NCI-H345 treated with DMSO at 0.1 percent for 48 hours (cell line): ENCODE data around the gene ALG14.

ENCODE experiments used
- DNase-seq: peaks from one replicate; lab custom pipeline; 2025; ENCODE audit not compliant: unreplicated experiment; lab: John Stamatoyannopoulos, UW

The ALG14 gene

DNA sequence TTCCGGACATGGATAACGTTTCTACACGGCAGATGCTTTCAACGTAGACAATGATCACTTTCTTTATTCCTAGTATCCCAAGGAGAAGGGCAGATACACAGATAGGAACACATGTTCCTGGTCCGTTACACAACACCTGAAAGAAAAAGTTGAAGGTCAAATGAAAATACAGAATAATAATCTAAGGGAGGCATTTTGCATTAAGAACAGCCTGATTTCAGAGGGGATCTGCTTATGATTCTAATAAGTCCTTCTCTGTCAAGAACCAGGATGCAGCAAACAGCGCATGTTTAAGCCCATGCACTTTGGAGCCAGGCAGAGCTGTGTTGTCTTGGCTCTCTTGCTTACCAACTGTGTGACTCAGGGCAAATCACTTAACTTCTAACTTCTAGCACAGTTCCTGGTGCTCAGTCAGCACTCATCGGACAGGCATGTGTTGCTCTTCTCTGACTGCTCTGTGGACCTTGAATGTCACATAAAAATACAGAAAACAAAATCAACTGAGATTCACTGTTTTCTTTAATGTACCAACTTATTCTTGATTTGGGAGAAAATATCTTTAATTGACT, 89.5 kb downstream of the ALG14 start:
- DNase-seq: no peak

- no peak for DNase-seq
Measured at GRCh38 chr1:94982398-94982797, 90.4 kb downstream of the ALG14 start.

DNA sequence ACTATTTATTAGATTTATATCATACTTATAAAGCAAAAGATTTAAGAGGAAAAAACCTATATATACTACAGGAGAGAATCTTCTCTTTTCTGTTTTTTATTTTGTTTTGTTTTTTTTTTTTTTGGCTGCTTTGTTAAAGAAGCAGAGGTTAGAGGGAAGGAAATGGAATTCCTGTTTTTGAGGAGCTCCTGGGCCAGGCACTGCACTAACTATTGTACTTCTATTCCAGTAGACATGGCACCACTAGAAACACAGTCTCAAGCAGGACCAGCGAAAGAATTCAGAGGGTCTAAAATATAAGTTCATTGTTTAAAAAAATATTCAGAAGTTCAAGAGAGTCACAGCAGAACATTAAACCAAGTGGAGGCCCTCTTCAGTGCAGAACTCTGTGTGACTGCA, 91.2 kb downstream of the ALG14 start:
- no peak for DNase-seq

DNA sequence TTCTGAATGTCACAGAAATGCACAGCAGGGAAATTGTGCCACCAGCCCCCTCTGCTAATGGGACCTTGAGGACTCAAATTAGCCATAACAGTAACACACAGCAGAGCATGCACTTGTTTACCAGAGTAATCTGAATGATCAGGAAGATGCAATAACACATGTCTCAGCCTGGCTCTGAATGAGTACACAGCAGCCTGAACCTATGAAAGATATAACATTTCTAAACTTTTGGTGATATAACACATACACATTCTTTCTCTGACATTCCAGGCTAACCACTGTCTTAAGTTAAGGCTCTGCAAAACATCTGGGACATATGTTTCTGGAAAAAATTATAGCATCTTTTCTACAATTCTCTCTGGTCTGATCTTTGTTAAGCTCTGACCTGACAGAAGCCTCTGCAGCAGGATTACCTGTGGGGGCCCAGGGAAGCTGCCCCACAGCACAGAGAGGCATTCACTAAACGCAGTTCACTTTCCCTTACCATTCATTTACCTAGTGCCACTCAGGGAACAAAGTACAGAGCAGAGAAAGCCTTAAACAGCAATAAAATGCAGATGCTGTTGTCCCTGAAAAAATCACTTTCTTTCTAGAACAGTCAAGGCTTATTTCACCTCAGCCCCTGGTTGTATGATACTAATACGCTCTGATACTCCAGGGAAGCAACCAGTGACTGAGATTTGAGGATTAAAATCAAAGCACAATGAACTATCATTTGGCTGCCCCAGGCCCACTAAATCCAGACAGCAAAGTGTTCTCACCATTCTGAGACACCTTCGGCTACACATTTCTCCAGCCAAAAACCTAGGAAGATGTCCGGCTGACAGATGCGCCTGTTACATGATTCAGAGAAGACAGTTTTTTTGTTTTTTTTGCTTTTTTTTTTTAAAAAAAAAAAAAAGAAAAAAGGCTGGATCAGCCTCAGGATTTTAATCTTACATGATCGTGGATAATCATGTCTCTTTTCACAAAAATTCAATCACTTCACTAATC, 91.9 kb downstream of the ALG14 start:
- DNase-seq: no peak

- DNase-seq: no peak
Measured at GRCh38 chr1:94979656-94980581, 92.8 kb downstream of the ALG14 start.

- no peak for DNase-seq
Measured at GRCh38 chr1:94979131-94979530, 93.6 kb downstream of the ALG14 start.

- no peak for DNase-seq
Measured at GRCh38 chr1:94978401-94978800, 94.3 kb downstream of the ALG14 start.

DNA sequence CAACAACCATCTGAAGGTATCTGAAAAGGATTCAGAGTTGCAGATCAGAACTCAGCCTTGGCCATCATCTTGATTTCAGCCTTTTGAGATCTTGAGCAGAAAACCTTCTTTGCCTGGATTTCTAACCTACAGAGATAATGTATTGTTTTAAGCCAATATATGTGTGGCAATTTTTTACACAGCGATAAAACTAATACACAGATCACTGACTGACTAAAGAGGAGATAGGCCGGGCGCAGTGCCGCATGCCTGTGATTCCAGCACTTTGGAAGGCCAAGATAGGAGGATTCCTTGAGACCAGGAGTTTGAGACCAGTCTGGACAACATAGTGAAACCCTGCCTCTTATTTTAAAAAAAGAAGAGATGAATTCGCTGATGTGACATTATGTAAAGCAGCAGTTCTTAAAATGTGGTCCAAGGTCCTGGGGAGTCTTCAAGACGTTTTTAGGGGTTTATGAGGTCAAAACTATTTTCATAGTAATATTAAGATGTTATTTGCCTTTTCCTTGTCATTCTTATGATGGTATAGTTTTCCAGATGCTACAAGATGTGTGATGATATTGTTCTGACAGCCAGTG, 95.7 kb downstream of the ALG14 start:
- DNase-seq: no peak

GRCh38 chr1:94974824-94975223, 97.9 kb downstream of the ALG14 start:
- no peak for DNase-seq

DNA sequence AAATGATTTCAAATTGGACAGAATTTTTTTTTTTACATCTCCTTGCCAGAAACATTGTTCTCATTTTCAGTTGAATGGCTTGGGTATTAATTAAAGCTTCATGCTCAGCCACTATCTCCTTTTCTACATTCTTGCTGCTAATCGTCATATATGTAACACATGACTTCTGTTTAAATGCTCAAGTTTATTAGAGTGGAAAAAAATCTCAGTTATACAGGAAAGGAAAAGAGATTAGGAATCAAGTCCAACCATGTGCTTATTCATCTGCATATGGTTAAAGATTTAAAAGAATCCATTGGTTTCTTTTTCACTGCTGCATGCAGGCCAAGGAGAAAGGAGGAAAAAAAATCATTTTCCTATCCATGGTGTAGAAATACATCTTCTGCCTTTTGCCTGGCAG, 98.5 kb downstream of the ALG14 start:
- DNase-seq: no peak

- no peak for DNase-seq
Measured at GRCh38 chr1:94973309-94973922, 99.3 kb downstream of the ALG14 start.

DNA sequence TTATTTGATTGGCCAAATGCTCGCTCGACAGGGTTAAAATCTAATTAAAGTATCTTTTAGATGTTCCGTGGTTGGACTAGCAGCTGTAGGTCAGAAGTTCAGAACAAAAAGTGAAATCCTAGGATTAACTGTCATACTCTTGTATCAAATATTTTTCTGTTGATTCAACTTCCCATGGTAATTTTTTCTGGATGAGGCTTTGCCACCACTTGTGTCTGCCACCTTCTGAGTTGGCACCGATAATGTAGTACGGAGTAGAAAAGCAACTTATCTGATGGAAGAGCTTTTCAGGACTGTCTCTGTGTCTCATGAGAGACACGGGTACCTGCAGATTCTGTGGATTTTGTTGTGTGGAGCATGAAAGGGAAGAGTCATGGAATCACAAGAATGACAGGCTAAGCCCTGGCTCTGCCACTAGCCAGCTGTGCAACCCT, 101.2 kb downstream of the ALG14 start:
- DNase-seq: no peak

DNA sequence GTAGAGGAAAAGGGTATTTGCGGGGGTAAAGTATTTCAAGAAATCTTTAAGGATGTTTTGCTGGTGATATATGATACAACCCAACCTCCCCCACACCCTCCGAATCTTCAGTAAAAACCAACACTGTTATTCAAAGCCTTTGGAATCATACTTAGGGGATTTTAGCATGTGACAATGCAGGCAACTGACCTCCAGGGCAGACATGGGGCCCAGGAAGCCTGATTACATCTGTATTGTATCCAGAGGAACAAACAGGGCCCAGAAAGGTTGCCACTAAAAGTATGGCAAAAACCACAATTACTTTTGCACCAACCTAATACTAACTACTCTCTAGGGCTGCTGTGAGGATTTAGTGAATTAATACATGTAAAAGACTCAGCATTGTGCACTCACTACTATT, 102.0 kb downstream of the ALG14 start:
- no peak for DNase-seq

DNA sequence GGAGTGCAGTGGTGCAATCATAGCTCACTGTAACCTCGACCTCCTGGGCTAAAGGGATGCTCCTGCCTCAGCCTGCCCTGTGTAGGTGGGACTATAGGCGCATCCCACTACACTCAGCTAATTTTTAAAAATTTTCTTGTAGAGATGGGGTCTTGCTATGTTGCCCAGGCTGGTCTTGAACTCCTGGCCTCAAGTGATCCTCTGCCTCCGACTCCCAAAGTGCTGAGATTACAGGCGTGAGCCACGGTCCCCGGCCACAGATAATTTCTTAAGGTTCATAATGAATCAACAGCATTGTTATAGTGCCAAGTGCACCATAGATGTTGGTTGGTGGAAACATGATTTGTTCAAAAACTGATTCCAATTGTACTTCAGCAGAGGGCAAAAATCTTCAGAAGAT, 103.6 kb downstream of the ALG14 start:
- DNase-seq: no peak

- DNase-seq: no peak
Measured at GRCh38 chr1:94966033-94966432, 106.7 kb downstream of the ALG14 start.

DNA sequence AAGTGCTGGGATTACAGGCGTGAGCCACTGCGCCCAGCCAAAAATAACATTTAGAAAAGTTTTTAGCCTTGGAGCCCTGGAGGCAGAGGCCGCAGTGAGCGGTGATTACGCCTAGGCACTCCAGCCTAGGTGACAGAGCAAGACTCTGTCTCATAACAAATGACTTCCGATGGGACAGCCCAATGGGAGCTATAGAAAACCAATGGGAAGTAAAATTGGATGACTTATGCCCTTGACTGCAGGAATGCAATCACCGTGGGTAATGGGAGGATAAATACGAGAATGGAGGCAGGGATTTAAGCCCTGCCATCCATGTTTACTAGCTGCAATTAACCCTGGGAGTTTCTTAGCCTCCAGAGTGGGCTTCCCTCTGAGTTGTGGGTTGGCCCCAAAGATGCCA, 108.9 kb downstream of the ALG14 start:
- no peak for DNase-seq

DNA sequence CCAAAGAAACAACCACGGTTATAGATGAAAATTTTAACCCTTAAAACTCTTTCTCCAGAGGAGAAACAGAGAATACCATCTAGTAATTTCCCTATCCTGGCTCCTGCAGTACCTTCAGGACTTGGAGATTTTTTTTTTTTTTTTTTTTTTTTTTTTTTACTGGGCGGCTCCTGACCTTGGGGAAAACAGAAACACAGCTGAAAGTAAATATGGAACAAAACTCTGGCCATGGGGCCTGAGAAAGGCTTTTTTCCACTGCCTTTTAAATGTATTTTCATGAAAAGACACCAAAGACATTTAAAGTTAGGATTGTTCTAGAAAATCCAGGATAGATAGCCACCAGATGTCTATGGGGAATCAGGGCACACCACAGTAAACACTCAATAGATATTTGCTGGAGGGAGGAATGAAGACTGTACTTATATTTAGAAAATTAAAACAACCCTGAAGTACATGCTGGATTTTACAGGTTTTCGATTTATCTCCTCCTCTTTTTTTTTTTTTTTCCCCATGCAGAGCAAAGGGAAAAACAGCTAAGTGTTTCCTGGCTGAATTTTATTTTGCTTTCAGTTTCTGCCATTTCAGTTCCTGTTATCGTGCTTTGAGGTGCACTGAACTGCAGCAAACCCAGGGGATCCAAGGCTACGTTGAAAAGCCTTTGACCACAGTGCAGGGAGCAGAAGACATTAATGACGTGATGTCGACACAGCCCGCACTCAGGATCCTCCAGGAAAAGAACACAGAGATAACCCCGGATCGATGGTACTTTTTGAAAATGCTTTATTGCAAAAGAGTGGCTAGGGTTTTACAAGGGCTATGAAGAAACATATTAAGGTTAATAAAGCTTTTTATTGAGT, 110.1 kb downstream of the ALG14 start:
- no peak for DNase-seq

GRCh38 chr1:94961988-94962387, 110.8 kb downstream of the ALG14 start:
- DNase-seq: no peak

DNA sequence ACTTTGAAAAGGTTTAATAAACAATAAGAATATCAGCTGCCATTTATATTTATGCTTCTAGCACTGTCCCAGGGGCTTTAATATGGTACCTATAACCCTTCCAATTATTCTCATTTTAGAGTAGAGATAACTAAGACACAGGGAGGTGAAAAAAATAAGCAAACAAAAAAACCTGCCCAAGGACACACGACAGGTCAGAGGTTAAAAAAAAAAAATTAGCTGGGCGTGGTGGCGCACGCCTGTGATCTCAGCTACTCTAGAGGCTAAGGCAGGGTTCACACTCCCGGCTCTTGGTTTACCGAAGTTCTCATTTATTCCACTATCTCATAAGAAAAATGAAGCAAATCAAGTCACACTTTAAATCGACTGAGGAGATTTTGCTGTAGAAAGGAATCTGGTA, 111.2 kb downstream of the ALG14 start:
- DNase-seq: no peak

DNA sequence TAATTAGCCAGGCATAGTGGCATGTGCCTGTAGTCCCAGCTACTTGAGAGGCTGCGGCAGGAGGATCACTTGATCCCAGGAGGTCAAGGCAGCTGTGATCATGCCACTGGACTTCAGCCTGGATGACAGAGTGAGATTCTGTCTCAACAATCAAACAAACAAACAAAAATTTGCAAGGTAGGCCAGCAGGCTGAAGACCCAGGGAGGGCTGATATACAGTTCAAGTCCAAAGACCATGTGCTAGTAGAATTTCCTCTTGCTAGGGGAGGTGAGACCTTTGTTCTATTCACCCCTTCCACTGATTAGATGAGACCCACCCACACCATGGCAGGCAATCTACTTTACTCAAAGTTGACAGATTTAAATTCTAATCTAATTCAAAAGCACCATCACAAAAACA, 114.7 kb downstream of the ALG14 start:
- DNase-seq: no peak
